HG02981 (cell line): ENCODE data around the gene MCC.

Source experiments
- ATAC-seq: cut with Tn5 transposase; IDR thresholded peaks from one replicate; pipeline ENCODE4 v1.9.1; 2021; ENCODE audit warnings: mild to moderate bottlenecking, moderate library complexity; ENCODE audit not compliant: unreplicated experiment

MCC gene

GRCh38 chr5:113017881-113018635, 470.2 kb downstream of the MCC start:
- ATAC-seq, result no peak

- no peak for ATAC-seq
These were observed 482.8 kb downstream of the MCC start for GRCh38 chr5:113005454-113005853.

GRCh38 chr5:113003763-113004162, 484.5 kb downstream of the MCC start:
- ATAC-seq, result no peak

- no peak for ATAC-seq
These were observed 485.8 kb downstream of the MCC start for GRCh38 chr5:113002423-113002822.

- no peak for ATAC-seq
These were observed 487.8 kb downstream of the MCC start for GRCh38 chr5:113000466-113000865.

GRCh38 chr5:112998296-112998695, 490.0 kb downstream of the MCC start:
- no peak for ATAC-seq

GRCh38 chr5:112996830-112997374, 491.4 kb downstream of the MCC start:
- ATAC-seq, result no peak

- peak; percentile 91 for ATAC-seq
These were observed 492.3 kb downstream of the MCC start for GRCh38 chr5:112995764-112996618.

- ATAC-seq, result no peak
These were observed 502.0 kb downstream of the MCC start for GRCh38 chr5:112986224-112986623.

- no peak for ATAC-seq
These were observed 504.9 kb downstream of the MCC start for GRCh38 chr5:112983363-112983762.

GRCh38 chr5:112979723-112980122, 508.5 kb downstream of the MCC start:
- ATAC-seq, result no peak

- no peak for ATAC-seq
These were observed 509.4 kb downstream of the MCC start for GRCh38 chr5:112978836-112979235.

- no peak for ATAC-seq
These were observed 510.8 kb downstream of the MCC start for GRCh38 chr5:112977440-112977861.

- peak; percentile 99 for ATAC-seq
These were observed 511.6 kb downstream of the MCC start, which contains the start of gene DCP2 for GRCh38 chr5:112976432-112977309. TSS of gene DCP2 (plus strand) at chr5:112976798. CDS start at chr5:112976934, 136 bp downstream.

- ATAC-seq, result peak; percentile 17
These were observed 512.4 kb downstream of the MCC start for GRCh38 chr5:112975721-112976431.

GRCh38 chr5:112974901-112975300, 513.4 kb downstream of the MCC start:
- no peak for ATAC-seq

- ATAC-seq, result no peak
These were observed 514.3 kb downstream of the MCC start for GRCh38 chr5:112973904-112974303.

- ATAC-seq, result no peak
These were observed 515.2 kb downstream of the MCC start for GRCh38 chr5:112973036-112973435.
